ENCODE measurements around the gene ZFP64.

ZFP64 gene

GRCh38 chr20:52105442-52106422, 85.8 kb downstream of the ZFP64 start:
- DNase-seq (ENCODE audit: low read depth in 2 of 3, low spot score in 1 of 3) = peak in 1 of 3 donors; percentile 24

GRCh38 chr20:52104546-52105441, 86.8 kb downstream of the ZFP64 start:
- no peak for DNase-seq (ENCODE audit: low read depth in 2 of 3, low spot score in 1 of 3)

GRCh38 chr20:52103913-52104545, 87.5 kb downstream of the ZFP64 start:
- DNase-seq (ENCODE audit: low read depth in 2 of 3, low spot score in 1 of 3) = no peak

DNA sequence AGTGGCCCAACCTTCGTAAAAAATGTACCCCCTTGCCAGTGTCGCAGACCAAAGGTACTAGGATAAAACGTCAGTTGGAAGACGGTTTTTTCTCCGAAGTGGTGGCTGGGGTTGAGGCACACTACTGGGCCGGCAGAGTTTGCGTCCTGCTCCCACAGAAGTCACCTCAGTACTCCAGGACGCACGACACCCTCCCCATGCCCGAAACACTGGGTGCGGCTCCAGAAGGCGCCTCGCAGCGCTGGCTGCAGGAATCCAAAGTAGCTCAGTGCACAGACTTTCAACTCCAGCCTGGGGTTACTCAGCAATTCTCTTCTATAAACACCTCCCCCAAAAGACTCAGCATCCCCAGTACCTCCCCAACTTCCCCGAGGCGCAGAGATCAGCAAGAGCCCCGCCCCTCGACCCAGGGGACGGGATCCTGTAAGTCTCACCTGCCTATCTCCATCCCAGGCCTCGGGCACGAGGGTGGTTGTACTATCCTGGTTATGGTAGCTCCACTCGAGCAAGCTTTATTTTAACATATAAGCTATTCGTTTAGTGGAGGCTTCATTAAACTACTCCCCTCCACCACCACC, 88.2 kb downstream of the ZFP64 start:
- DNase-seq (ENCODE audit: low read depth in 2 of 3, low spot score in 1 of 3) = no peak

- no peak for DNase-seq (ENCODE audit: low read depth in 2 of 3, low spot score in 1 of 3)
Observed at GRCh38 chr20:52102559-52102958, 89.0 kb downstream of the ZFP64 start.

GRCh38 chr20:52102126-52102525, 89.5 kb downstream of the ZFP64 start:
- DNase-seq (ENCODE audit: low read depth in 2 of 3, low spot score in 1 of 3) = no peak

All from stimulated activated CD4-positive, alpha-beta T cell treated with anti-CD3 and anti-CD28 coated beads, Interleukin-12 subunit alpha, Interleukin-12 subunit beta, amount 100 ng/mL, for 48 hours (primary cell).